Activated gamma-delta T cell (primary cell): ENCODE measurements around the gene RRP9.
"Not testable (repeated sequence)": the region's sequence is repeated elsewhere in the genome, so short reads cannot be mapped to it uniquely, and the experiment has no call there.

Experiments
- DNase-seq: peaks from one replicate; lab custom pipeline; 2025; lab: John Stamatoyannopoulos, UW
- total RNA-seq, 2 donors: gene quantifications; one replicate each; lab custom pipeline; 2026; lab: John Stamatoyannopoulos, UW

Gene RRP9, protein sequence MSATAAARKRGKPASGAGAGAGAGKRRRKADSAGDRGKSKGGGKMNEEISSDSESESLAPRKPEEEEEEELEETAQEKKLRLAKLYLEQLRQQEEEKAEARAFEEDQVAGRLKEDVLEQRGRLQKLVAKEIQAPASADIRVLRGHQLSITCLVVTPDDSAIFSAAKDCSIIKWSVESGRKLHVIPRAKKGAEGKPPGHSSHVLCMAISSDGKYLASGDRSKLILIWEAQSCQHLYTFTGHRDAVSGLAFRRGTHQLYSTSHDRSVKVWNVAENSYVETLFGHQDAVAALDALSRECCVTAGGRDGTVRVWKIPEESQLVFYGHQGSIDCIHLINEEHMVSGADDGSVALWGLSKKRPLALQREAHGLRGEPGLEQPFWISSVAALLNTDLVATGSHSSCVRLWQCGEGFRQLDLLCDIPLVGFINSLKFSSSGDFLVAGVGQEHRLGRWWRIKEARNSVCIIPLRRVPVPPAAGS
- 20.0 to 23.0 reads per million in 2 donors for total RNA-seq

DNA sequence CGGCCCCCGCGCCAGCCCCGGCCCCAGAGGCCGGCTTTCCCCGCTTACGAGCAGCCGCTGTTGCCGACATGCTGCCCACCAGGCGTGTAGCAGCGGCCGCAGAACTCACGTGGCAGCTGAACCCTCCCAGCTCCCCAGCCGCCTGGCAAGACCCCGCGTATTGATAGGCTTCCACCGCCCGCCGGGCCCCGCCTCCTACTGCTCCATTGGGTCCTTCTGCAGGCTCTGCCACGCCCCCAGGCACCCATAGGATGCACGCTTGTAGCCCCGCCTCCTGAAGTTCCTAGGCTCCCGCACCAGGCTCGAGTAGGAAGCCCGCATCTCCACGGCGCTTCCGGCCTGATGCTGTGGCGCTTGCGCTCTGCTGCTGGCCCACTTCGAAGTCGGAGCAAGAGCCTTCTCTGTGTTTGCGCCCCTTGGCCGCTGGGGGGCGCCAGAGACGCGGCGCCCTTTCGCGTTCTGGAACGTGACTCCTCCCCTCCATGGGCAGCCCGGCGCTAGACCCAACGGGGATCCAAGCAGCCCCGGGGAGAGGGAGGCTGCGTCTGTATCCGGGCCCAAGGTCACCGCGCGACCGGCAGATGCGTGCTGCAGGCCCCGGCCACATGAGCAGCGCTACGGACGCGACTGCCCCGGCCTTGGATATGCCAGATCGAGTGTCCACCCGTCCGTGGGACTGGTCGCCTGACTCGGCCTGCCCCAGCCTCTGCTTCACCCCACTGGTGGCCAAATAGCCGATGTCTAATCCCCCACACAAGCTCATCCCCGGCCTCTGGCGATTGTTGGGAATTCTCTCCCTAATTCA lies at the start of gene RRP9, which contains the start of gene PARP3:
RRP9 (minus strand) TSS at position 107 of the 805 bp plus-strand sequence; CDS start at position 70, 37 bp downstream.
PARP3 (plus strand) TSS at position 566 of the 805 bp plus-strand sequence. CDS start 993 bp downstream, outside the sequence.
- DNase-seq: peak; percentile 100

DNA sequence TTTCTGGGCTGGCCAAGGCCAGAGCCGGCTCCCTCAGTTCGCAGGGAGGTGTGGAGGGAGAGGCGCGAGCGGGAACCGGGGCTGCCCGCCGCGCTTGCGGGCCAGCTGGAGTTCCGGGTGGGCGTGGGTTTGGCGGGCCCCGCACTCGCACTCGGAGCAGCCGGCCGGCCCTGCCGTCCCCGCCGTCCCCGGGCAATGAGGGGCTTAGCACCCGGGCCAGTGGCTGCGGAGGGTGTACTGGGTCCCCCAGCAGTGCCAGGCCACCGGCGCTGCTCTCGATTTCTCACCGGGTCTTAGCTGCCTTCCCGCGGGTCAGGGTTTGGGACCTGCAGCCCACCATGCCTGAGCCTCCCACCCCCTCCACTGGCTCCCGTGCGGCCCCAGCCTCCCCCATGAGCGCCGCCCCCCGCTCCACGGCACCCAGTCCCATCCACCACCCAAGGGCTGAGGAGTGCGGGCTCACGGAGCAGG lies 48.8 kb upstream of the RRP9 start:
- DNase-seq: not testable (repeated sequence)

DNA sequence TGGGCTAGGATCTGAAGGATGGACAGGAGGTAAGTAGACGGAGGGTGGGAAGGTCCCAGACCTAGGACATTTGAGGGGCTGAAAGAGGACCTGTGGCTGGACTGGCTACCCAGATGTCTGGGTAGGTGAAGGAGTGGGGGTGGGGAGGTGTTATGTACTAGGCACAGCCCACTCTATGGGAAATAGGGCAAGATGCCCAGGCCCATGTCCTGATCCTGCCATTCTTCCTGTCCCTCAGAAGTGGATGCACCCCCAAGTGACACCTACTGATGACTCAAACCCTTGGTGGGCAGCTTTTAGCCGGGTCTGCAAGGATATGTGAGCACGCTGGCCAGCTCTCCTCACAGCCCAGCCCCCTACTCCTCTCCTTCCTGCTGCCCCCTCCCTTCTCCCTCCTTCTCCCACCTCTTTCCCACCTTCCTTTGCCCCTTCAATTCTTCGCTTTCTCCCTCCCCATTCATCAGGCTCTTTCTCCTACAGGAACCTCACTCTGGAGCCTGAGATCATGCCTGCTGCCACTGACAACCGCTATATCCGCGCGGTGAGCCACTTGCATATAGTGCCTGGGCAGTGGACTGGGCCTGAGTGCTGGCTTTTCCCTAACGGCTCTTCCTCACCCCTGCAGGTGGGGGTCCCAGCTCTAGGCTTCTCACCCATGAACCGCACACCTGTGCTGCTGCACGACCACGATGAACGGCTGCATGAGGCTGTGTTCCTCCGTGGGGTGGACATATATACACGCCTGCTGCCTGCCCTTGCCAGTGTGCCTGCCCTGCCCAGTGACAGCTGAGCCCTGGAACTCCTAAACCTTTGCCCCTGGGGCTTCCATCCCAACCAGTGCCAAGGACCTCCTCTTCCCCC lies 46.8 kb upstream of the RRP9 start:
- DNase-seq: no peak

DNA sequence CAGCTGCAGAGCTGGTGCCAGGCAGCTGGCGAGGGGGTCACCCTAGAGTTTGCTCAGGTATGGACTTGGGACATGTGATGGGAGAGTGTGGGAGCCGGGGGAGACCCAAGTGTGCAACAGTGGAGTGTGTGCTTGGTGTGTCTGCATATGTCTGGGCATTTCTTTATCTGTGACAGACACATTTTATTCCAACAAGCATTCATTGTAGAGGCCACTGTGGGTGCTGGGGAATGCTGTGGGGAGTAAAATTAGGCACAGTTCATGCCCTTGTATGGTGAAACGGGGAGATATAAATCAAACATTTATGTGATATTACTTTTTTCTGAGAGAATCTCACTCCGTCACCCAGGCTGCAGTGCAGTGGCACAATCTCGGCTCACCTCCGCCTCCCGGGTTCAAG lies 45.9 kb upstream of the RRP9 start:
- no peak for DNase-seq

DNA sequence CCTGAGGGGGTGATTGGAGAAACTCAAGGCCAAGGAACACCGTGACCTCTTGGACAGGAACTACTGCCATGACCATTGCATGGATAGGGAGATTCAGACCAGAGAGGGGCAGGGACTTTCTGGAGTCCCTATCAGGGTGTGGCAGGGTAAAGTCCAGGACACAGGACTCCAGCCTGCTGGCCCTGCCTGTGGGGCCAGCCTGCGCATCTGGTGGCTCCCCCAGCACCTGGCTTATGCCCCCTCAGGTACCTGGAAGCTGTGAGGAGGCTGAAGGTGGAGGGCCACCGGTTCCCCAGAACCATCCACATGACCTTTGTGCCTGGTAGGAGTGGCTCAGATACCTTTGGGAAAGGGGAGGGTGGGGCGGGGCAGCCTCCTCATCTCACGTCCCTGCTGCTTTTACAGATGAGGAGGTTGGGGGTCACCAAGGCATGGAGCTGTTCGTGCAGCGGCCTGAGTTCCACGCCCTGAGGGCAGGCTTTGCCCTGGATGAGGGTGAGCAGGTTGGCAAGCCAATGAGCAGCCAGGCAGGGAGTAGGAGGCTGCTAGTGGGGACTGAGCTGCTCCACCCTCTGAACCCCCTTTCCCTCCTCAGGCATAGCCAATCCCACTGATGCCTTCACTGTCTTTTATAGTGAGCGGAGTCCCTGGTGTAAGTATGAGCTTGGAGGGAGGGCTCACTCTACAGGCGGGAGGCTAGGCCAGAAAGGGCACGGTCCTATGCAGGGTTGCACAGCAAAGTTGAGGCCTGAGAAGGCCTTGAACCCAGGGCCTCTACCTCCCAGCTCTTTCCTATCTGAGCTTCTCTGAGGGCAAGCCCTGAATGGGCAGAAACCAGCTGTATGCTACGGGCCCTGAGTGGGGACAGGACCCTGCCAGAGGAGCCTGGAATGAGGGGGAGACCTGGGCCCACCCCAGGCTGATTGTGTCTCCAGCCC lies 44.6 kb upstream of the RRP9 start:
- no peak for DNase-seq

DNA sequence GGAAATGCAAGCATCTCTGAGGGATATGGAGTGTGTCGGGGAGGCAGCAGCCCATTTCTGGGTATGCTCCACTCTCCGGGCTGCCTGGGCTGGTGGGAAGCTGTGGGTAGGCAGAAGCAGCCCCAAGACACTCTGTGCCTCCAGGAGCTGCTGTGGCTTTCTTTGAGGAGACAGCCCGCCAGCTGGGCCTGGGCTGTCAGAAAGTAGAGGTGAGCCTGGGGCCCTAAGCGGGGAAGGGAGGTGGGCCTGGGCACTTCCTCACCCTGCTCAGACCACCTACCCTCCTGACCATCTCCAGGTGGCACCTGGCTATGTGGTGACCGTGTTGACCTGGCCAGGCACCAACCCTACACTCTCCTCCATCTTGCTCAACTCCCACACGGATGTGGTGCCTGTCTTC lies 43.4 kb upstream of the RRP9 start:
- DNase-seq: no peak

DNA sequence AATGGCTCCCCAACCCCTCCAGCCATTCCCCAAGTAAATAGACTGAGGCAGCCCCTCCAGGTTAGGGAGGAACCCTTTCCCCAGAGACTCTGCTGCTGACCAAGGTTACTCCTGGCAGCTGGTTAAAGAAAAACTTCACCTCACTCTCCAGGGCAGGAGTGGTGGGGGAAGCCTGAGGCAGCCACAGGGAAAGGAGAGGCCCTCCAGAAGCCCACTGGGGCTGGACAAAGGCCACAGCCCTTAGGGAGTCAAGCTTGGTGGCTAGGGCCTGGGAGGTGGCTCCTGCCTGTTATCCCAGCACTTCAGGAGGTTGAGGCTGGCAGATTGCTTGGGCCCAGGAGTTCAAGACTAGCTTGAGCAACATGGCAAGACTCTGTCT lies 42.6 kb upstream of the RRP9 start:
- DNase-seq: no peak

DNA sequence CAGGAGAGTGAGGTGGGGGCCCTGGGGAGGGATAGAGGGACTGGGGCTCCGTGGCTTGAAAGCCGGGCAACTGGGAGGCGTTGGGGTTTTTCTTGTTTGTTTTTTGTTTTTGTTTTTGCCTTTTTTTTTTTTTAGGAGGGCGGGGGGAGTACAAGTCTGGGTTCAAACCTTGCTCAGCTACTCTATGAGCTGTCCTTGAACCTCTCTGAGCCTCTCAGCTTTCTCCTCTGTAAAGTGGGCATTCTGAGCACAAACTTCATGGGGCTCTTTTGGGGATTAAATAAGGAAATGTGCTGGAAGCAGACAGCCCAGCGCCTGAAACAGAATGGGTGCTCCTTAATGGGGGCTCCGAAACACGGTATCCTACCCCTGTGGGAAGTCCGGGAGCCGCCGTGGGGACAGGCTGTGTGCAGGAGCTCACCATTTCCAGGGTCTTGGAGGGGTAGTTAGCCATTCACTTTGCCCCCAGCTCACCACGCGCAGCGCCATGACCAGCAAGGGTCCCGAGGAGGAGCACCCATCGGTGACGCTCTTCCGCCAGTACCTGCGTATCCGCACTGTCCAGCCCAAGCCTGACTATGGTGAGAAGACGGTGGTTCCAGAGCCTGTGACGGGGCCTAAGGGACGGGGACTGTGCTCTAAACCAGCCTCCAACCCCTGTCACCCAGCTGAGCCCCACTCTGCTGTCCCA lies 42.0 kb upstream of the RRP9 start:
- no peak for DNase-seq

DNA sequence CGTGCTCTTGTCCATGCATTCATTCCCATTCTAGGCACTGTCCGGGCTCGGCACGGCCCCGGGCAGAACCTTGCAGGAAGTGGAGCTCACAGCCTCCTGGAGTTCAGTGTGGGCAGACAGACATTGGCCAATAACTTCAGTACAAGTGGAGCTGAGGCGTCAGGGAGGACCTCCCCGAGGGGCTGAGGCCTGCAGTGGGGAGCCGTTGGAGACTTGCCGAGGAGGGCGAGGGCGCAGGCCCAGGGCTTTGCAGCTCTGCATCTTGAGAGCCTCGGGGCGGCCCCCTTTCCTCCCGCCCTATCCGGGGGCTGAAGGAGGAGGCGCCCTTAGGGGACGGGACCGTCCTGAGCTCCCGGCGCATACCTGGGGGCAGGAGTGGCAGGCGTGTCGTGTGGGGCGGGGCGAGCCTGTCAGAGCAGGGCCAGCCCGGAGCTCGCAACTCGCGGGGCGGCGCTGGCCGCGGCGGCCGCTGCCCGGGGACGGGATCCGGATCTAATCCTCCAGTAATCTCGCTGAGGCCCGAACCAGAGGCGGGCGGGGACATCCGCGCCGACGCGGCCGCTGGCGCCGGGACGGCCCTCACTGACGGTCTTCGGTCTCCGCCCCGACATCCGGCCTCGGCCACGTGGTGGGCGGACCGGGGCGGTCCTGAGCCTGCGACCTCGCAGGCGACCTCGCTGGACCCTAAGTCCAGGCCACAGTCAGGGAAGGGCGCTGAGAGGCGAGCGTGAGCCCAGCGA lies 41.3 kb upstream of the RRP9 start, which contains the start of gene ACY1:
ACY1 (plus strand) TSS at position 698 of the 740 bp plus-strand sequence. CDS start 530 bp downstream, outside the sequence.
- DNase-seq: peak; percentile 68

DNA sequence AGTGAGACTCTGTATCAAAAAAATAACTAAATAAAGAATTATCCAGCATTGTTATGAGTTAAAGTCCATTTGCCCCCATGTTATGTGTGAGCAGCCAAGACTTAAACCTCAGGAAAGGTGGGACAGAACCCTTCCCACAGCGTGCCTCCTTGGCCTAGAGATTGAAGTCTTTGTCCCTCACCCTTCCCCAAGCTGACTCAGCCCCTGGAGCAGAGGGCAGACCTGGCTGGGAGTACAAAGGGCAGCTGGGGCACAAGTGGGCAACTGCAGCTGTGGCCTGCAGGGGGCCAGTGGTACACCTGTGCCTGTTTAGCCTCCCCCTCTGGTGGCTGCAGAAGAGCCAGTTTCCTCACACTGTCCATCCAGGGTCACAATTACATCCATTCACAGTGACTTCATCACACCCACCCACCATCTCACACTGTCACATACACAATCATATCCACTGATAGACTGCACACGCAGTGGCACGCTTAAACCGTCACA lies 40.7 kb upstream of the RRP9 start:
- no peak for DNase-seq

DNA sequence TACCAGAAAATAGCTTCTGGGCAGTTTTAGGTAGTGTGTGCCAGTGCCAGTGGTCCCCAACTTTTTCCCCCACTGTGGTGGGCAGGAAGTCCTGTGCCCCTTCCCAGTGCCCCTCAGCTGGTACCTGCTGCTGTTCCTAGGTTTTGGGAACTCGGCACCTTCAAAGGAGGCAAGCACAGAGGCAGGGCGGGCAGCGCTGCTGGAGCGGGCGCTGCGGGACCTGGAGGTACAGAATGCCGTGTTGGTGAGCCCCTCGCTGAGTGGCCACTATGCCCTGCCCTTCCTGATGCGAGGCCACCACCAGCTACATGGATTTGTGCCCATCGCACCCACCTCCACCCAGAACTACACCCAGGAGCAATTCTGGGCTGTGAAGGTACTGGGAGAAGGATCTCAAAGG lies 38.5 kb upstream of the RRP9 start:
- no peak for DNase-seq

DNA sequence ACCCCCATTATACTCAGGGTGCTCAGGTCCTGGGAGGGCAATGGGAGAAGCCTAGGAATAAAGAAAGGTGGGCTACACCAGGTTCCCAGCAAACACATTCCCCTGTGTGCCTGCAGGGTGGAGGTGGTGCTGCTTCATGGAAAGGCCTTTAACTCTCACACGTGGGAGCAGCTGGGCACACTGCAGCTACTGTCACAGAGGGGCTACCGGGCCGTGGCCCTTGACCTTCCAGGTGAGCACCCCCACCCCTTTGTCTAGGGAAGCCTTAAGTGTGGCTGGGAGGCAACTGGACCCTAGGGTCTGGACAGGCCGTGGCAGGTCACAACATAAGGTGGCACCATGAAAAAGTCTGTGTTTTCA lies 36.4 kb upstream of the RRP9 start:
- DNase-seq: no peak

DNA sequence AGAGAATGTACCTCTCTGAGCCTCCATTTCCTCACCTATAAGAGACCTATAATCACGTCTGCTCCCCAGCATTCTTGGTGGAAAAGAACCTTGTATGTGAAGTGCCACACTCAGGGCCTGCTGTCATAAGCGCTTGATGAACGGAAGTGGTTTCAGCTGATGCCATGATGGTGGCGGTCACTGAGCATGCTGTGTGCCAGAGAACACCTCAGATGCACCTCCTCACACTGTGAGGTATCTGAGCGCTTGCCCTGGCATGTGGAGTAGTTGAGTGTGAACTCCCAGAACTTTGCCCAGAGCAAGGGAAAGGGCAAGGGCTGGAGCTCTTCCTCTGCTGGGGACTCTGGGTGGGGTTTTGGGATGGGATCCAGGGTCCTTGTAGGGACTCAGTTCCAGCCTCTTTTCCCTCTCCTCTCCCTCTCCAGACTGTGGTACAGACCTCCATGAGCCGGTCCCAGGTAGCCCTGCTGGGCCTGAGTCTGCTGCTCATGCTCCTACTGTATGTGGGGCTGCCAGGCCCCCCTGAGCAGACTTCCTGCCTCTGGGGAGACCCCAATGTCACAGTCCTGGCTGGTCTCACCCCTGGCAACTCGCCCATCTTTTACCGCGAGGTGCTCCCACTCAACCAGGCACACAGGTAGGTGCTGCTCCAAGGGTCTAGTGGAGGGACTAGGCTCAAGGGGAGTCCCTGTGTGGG lies 35.9 kb upstream of the RRP9 start:
- no peak for DNase-seq

DNA sequence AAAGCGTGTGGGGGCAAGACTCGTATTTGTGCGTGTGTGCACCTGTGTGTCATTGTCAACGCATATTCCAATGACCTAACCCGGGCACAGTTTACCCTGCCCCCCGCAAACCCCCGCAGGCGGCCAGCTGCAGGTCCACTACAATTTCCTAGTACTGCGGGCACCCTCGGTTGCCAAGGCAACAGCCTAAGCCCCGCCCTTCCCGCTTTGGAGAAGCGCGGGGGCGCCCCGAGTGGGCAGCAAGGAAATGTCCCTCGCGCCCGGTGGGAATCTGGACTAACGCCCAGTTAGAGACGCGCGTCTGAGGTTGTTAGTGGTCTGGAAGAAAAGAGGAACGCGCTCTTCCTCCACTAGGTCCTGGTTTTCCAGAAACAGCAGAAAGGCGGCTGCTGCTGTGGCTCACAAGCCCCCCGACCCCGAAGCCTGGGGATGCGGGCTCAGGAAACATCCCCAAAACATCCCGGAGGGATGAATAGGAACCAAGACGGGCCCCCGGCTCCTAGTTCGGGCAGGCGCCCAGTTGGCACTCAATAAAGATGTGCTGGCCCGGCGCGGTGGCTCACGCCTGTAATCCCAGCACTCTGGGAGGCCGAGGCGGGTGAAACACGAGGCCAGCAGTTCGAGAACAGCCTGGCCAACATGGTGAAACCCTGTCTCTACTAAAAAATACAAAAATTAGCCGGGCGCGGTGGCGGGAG lies 34.3 kb upstream of the RRP9 start:
- DNase-seq: peak; percentile 16

DNA sequence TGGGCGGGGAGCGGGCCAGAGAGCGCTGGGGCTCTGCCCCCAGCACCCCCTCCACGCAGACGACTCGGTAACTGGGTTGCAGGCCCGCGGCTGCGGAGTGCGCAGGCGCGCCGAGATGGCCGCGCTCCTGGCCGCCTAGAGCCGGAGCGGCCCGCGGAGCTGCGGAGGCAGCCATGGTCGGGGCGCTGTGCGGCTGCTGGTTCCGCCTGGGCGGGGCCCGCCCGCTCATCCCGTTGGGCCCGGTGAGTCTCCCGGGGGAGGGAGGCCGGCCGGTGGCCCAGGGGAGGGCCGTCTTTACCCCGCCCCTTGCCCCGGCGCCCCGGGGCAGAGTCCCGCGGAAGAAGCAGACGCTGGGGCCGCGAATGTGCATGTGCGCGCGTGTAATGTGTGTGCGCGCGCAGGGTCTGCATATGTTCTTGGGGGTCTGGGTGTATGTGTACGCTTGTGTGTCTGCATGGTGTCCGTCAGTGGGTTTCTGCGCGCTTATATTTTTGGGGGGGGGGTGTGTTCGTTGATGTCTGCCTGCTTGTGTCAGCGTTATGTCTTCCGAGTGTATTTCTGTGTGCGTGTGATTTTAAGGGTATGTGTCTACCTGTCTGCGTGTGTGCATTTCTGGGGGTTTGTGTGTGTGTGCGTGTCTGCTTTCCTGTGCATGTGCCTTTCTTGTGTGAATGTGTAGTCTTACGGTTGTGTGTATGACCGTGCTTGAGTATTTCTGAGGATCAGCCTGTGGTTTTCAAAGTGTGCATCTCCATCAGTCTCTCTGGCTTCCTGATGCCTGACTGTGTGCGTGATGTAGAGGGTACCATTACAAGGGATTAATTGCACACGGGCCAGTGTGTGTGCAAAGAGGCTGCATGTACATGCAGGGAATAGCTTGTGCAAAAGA lies 33.5 kb upstream of the RRP9 start, which contains the start of gene ABHD14A:
ABHD14A (plus strand) TSS at position 102 of the 889 bp plus-strand sequence; CDS start at position 174, 72 bp downstream.
- peak; percentile 73 for DNase-seq

DNA sequence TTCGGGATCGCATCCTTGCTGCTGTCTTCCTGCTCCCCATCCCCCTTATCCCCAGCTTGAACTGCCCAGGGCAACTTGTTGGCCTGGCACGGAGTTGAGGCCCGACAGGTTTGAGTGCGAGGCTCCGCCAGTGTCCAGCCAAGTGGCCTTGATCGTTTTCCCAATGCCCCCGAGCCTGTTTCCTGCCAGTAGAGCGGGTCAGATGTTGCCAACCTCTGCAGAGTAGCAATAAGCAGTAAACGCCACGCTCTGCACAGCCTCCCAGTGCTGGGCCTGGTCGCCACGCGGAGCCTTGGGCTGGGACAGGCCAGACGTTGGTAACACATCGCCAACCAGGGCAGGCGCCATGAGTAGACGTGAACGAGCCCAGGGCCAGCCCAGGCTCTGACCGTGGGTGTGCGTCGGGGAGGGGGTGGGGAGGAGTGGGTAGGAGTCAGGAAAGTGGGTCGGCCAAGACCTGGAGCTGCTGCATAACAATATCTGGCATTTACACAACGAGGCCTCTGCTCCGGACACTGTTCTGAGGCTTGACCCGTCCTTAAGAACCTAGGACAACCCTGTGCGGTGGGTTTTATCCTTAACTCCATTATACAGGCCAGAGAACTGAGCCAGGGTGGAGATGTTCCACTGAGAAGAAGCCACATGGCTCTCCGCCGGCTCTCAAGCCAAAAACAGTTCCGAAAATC lies 32.7 kb upstream of the RRP9 start:
- DNase-seq: no peak
